ENCODE data around the gene AKIRIN2.

- TF ChIP-seq CTCF (IDR thresholded peaks at IDR 0.05; ENCODE audit: low read length) (no peak), EZH2 (optimal IDR thresholded peaks at IDR 0.05; ENCODE audit: low read depth, low read length) (no peak), EZH2phosphoT487 (IDR thresholded peaks at IDR 0.05; ENCODE audit: low read length) (no peak)
These were observed 28.1 kb upstream of the AKIRIN2 start for GRCh38 chr6:87729965-87730719.
